Stimulated activated CD4-positive, alpha-beta T cell treated with anti-CD3 and anti-CD28 coated beads, Interleukin-12 subunit alpha, Interleukin-12 subunit beta, amount 100 ng/mL, for 24 hours (primary cell): ENCODE results near the gene PALS2.

Source experiments
- DNase-seq, 2 experiments: peaks; one replicate each; pipeline ENCODE4 v3.0.0-alpha.2; 2020; ENCODE audit warnings: low read depth in 2 of 2

Gene PALS2

GRCh38 chr7:24591152-24591551 is 17.9 kb downstream of the PALS2 start:
- no peak for DNase-seq

DNA sequence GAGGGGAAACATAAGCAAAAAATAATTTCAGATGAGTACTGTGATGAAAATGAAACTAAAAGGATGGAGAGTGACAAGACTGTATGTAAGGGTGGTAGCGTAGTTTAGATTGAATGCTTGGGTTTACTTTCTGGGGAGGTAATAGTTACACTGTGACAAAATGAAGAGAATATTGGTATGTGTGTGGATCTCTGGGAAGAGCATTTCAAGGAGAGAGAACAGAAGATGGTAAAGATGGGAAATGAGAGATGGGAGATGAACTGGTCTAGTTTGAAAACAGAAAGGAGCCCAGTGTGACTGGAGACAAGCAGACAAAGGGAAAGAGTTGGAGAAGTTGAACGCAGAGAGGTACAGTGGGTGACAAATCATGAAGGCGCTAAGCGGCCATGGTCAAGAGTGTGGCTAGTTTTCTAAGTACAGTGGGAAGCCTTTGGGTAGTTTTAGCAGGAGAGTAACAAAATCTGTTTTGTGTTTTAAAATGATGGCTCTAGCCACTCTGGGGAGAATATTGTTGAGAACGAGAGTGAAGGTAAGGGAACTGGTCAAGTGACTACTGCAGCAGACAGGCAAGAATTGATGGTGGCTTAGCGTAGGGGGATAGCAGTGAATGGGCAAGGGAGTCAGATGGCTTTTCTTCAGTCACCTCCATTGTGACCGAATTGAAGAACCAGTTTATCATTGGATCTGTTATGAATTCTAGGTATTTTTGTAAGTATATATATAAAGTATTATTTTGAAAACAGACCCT is 22.6 kb downstream of the PALS2 start:
- no peak for DNase-seq

GRCh38 chr7:24597014-24597413 is 23.8 kb downstream of the PALS2 start:
- no peak for DNase-seq

- DNase-seq: no peak
These were observed 28.3 kb downstream of the PALS2 start for GRCh38 chr7:24601600-24601999.

DNA sequence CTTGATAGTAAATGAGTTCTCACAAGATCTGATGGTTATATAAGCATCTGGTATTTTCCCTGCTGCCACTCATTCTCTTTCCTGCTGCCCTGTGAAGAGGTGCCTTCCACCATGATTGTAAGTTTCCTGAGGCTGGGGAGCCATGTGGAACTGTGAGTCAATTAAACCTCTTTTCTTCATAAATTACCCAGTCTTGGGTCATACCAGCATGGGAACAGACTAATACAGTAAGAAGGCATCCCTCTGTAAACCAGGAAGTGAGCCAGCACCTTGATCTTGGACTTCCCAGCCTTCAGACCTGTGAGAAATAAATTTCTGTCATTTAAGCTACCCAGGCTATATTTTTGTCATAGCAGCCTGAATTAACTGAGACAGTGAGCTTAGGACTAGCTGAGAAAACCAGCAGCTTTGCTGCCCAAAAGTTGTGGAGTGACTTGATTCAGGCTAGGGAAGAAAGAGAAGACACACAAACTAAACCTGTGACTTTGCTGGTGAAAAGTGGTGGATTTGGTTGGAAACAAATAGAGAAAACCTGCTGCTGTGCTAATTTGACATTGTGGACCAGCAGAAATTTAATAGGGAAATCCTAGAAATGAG is 29.7 kb downstream of the PALS2 start:
- no peak for DNase-seq

DNA sequence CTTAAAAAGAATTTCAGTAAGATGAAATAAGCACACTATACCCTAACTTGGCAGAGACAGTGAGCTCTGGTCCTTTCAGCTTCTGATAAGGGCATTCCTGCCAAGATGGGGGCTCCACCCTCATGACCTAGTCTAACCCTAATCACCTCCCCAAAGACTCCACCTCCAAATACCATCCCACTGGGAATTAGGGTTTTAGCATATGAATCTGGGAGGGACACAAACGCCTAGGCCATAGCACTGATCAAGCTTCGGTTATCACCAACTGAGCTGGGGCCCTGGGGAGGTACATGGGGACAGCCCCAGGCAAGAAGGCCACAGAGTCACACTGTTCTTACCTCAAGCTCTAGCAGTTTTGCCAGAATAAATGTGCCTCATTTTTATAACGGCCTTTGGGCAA is 31.4 kb downstream of the PALS2 start:
- no peak for DNase-seq

- DNase-seq: no peak
These were observed 35.3 kb downstream of the PALS2 start for GRCh38 chr7:24608504-24608903.

DNA sequence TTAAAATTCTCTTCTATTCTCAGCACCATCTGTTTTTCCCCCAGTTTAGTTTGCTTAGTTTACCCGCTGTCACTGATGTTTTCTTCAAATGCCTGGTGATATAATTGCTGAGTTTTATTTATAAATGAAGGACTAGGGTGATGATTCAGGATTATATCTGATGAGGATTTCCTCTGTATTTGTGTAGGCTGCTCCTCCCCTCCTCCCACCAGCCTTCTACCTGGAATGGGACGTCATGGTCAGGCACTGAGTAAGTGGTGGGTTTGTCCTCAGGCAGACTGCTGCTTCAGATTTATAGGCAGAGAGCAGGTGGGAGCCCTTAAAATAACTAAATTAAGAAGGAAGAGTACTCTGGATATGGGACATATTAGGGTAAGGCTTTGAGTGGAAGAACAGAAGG is 35.8 kb downstream of the PALS2 start:
- DNase-seq: no peak

DNA sequence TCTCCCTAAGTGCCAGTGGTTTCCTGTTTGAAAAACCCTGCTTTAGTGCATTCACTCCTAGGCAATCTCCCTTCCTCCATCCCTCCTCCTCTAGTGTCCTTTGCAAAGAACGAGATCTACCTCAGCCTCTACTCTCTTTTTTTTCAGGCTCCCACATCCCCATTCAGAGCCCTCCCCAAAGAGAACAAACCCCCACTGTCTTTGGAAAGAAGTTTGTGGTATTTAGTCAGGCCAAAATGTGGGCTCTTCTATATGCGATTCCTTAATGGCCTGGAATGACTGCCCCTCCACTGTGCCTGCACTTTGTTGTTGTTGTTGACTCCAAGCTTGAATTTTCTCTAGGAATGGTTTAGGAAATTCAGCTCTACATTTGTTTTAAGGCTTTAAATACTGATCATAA is 36.3 kb downstream of the PALS2 start:
- no peak for DNase-seq

DNA sequence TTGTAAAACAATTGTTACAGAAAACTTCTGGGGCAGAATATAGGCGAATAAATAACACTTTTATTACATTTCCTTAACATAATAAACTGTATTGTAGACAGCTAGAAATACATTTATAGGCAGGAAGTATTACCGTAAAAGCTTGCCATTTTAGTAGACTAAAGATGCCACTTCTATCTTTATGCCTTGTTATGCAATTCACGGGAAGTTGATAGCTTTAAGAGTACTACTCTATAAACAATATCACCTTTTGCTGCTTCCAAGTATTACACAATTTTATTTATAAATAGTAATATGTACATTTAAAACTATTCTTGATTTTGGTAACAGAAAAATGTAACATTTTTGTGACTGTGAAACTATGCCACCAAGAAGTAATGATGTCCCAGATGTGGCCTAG is 37.9 kb downstream of the PALS2 start:
- DNase-seq: no peak

- no peak for DNase-seq
These were observed 44.8 kb downstream of the PALS2 start for GRCh38 chr7:24617957-24618616.

DNA sequence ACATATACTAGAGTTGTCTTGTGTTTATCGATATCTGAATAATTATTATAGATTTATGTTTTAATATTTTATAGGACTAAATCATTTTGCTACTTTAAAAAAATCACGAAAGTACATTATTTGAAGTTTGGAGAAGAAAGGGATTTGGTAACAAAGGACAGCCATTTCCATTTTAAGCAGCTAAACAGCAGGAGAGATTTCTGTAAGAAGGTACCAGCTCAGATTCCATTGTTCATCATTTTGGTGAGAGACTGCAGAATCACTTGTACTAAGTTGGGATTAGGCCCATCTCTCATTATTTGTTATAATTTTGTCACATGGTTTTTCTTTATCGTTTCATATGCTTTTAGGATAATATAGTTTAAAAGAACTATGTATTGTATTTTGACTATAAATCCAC is 46.7 kb downstream of the PALS2 start:
- DNase-seq: no peak

GRCh38 chr7:24622646-24623182 is 49.5 kb downstream of the PALS2 start:
- no peak for DNase-seq
